HepG2 (cell line): Measurements from ENCODE around the gene ABCA3. TPM values are rescaled to one million over a fixed set of nuclear protein-coding genes. Genes with fewer than 3 reads are reported as not detected.

ENCODE experiments used
- ARID2 ChIP-seq: sonication (generic); formaldehyde crosslinking; IDR thresholded peaks from 2 replicates; pipeline ENCODE4 v1.8.1; 2022; ENCODE audit warnings: mild to moderate bottlenecking, missing genetic modification reagents, borderline replicate concordance
- BCLAF1 ChIP-seq: fragments of 450-650 bp; IDR thresholded peaks from 2 replicates; pipeline ENCODE4 v1.6.1; 2017; ENCODE audit warnings: mild to moderate bottlenecking
- CENPX ChIP-seq: sonication (generic); formaldehyde crosslinking; IDR thresholded peaks from 2 replicates; pipeline ENCODE4 v1.9.0; 2021; ENCODE audit warnings: mild to moderate bottlenecking, missing genetic modification reagents, moderate library complexity
- HIVEP1 ChIP-seq: sonication (generic); formaldehyde crosslinking; IDR thresholded peaks from 2 replicates; pipeline ENCODE4 v1.4.0; 2020; ENCODE audit warnings: mild to moderate bottlenecking, missing genetic modification reagents
- KDM2A ChIP-seq: sonication (generic); formaldehyde crosslinking; IDR thresholded peaks from 2 replicates; pipeline ENCODE4 v1.4.0; 2020; ENCODE audit warnings: low read depth, missing genetic modification reagents, borderline replicate concordance
- KMT2A ChIP-seq: sonication (generic); formaldehyde crosslinking; IDR thresholded peaks from 2 replicates; pipeline ENCODE4 v1.4.0; 2020; ENCODE audit warnings: missing genetic modification reagents
- NBN ChIP-seq: fragments of 450-650 bp; conservative IDR thresholded peaks from 2 replicates; pipeline ENCODE4 v1.6.1; 2017
- NFIC ChIP-seq: IDR thresholded peaks from 2 replicates; pipeline ENCODE4 v1.6.1; 2012; ENCODE audit warnings: mild to moderate bottlenecking, low read length, inconsistent platforms
- SSRP1 ChIP-seq: IDR thresholded peaks from 2 replicates; pipeline ENCODE4 v1.6.1; 2016; ENCODE audit warnings: control low read depth
- SUZ12 ChIP-seq: fragments of 150-350 bp; IDR thresholded peaks from 2 replicates; pipeline ENCODE4 v1.6.1; 2014; ENCODE audit warnings: low read depth, low read length
- ZNF264 ChIP-seq: sonication (generic); formaldehyde crosslinking; IDR thresholded peaks from 2 replicates; pipeline ENCODE4 v1.4.0; 2020; ENCODE audit warnings: missing genetic modification reagents
- ZNF329 ChIP-seq: sonication (generic); formaldehyde crosslinking; IDR thresholded peaks from 2 replicates; pipeline ENCODE4 v1.9.0; 2021; ENCODE audit warnings: low read depth, mild to moderate bottlenecking, missing genetic modification reagents
- ZNF496 ChIP-seq: sonication (generic); formaldehyde crosslinking; IDR thresholded peaks from 2 replicates; pipeline ENCODE4 v1.8.1; 2023; ENCODE audit warnings: mild to moderate bottlenecking, moderate library complexity, missing genetic modification reagents; ENCODE audit not compliant: insufficient replicate concordance
- ZNF781 ChIP-seq: sonication (generic); formaldehyde crosslinking; IDR thresholded peaks from 2 replicates; pipeline ENCODE4 v1.5.1; 2020; ENCODE audit warnings: borderline replicate concordance, mild to moderate bottlenecking, missing genetic modification reagents; ENCODE audit errors: not compliant biosample characterization
- ZSCAN21 ChIP-seq: sonication (generic); formaldehyde crosslinking; IDR thresholded peaks from 2 replicates; pipeline ENCODE4 v1.8.0; 2022; ENCODE audit warnings: mild to moderate bottlenecking, missing genetic modification reagents, moderate library complexity, borderline replicate concordance
- polyA plus RNA-seq, 8 experiments: library from polyadenylated mRNA; depleted of rRNA in 3 of 8; stranded (reverse) in 7 of 8; unstranded in 1 of 8; fragments of >200 nt; fragmentation: Illumina TruSeq in 4 of 8; extraction: Trizol in 4 of 8; gene quantifications; 2 replicates each; pipeline versions ENCODE4 v1.2.1 to v1.2.3, GENCODE V29; 2011 to 2016; ENCODE audit warnings: low read depth in 4 of 8, missing spikeins in 1 of 8, mixed read lengths in 1 of 8; ENCODE audit not compliant: insufficient read depth in 1 of 8
- total RNA-seq, 5 experiments: library from RNA; depleted of rRNA; stranded (reverse); fragments of >200 nt; fragmentation: Illumina TruSeq; extraction: Trizol; gene quantifications; 2 replicates each; pipeline ENCODE4 v1.2.3, GENCODE V29; 2016; ENCODE audit warnings: low read depth in 1 of 5
- TF ChIP-seq, protein P1 (sequence below): sonication (generic); formaldehyde crosslinking; IDR thresholded peaks from 2 replicates; pipeline ENCODE4 v1.5.0; 2020; ENCODE audit warnings: mild to moderate bottlenecking, missing genetic modification reagents, borderline replicate concordance
- TF ChIP-seq, protein P2 (sequence below): sonication (generic); formaldehyde crosslinking; IDR thresholded peaks from 2 replicates; pipeline ENCODE4 v1.5.0; 2020; ENCODE audit warnings: mild to moderate bottlenecking, missing genetic modification reagents
- TF ChIP-seq, protein P3 (sequence below): sonication (generic); formaldehyde crosslinking; IDR thresholded peaks from 2 replicates; pipeline ENCODE4 v1.4.0; 2020; ENCODE audit warnings: mild to moderate bottlenecking, missing genetic modification reagents
- TF ChIP-seq, protein P4 (sequence below): IDR thresholded peaks from 2 replicates; pipeline ENCODE4 v1.6.1; 2016; ENCODE audit warnings: missing biosample characterization, missing genetic modification reagents, low read depth

ABCA3 gene
- total and polyA plus RNA-seq, 2 of the 13 experiments (the other 11 are each of a cell fraction or from before 2014, with no cell fraction given): 0.60 to 1.5 TPM

DNA sequence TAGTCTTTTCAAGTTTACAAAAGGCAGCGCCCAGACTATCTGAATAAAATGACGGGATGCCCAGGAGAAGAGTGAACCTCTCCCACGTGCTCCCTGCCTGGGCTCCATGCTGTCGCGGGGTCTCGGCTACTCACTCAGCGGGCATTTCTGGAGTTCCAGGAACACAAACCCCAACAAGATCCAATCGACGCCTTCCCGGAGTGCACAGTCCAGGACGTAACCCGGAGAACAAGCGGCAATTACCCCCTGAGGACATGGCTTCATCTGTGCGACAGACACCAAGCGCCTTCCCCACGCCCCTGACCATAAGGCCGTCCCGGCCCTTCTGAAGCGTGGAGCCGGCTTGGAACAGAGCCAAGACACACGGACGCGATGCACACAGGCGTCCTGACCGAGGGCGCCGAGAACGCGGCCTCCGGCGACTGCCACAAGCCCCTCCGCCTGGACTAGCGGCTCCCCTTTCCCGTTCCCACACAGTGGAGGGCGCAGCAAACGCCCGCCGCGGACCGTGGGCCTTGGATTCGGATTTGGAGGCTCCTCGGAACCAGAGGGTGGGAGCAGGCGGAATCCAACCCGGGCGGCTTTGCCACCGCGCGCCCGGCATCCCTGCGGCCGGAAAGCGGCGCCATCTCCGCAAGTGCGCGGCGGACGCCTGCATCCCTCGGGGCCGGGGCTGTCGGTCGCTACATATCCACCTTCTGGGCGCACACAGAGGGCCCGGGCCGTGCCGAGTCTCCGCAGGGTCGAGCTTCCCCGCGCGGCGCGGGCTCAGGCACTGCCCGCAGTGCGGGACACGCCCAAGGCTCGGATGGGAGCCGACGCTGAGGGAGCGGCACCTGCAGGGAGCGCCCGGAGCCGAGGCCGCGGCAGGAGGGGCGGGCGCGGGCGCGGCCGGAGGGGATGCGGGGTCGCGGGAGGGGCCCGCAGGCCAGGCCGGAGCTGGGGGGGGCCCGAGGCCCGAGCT is 725 bp downstream of the ABCA3 start (continued):
- TF ChIP-seq KDM2A (peak; percentile 67; the same call in 1 of the 2 replicates), KMT2A (CRISPR knock-in tag) (no peak), ZSCAN21 (no peak), ZNF329 (CRISPR knock-in tag) (no peak), SUZ12 (no peak), ZNF781 (CRISPR knock-in tag) (no peak), ARID2 (CRISPR knock-in tag) (no peak), CENPX (CRISPR knock-in tag) (no peak), NBN (no peak), ZNF264 (CRISPR knock-in tag) (no peak), SSRP1 (CRISPR knock-in tag) (no peak), HIVEP1 (CRISPR knock-in tag) (peak; percentile 55), NFIC (no peak), BCLAF1 (no peak), ZNF496 (CRISPR knock-in tag) (no peak)
- TF ChIP-seq, protein P1, sequence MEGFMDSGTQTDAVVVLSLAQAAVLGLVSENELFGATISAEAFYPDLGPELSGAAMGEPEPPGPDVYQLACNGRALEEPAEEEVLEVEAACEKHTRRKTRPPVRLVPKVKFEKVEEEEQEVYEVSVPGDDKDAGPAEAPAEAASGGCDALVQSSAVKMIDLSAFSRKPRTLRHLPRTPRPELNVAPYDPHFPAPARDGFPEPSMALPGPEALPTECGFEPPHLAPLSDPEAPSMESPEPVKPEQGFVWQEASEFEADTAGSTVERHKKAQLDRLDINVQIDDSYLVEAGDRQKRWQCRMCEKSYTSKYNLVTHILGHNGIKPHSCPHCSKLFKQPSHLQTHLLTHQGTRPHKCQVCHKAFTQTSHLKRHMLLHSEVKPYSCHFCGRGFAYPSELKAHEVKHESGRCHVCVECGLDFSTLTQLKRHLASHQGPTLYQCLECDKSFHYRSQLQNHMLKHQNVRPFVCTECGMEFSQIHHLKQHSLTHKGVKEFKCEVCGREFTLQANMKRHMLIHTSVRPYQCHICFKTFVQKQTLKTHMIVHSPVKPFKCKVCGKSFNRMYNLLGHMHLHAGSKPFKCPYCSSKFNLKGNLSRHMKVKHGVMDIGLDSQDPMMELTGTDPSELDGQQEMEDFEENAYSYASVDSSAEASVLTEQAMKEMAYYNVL (CRISPR knock-in tag): peak; percentile 36; the same call in 1 of the 2 replicates
- TF ChIP-seq, protein P2, sequence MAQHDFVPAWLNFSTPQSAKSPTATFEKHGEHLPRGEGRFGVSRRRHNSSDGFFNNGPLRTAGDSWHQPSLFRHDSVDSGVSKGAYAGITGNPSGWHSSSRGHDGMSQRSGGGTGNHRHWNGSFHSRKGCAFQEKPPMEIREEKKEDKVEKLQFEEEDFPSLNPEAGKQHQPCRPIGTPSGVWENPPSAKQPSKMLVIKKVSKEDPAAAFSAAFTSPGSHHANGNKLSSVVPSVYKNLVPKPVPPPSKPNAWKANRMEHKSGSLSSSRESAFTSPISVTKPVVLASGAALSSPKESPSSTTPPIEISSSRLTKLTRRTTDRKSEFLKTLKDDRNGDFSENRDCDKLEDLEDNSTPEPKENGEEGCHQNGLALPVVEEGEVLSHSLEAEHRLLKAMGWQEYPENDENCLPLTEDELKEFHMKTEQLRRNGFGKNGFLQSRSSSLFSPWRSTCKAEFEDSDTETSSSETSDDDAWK (CRISPR knock-in tag): no peak
- TF ChIP-seq, protein P3, sequence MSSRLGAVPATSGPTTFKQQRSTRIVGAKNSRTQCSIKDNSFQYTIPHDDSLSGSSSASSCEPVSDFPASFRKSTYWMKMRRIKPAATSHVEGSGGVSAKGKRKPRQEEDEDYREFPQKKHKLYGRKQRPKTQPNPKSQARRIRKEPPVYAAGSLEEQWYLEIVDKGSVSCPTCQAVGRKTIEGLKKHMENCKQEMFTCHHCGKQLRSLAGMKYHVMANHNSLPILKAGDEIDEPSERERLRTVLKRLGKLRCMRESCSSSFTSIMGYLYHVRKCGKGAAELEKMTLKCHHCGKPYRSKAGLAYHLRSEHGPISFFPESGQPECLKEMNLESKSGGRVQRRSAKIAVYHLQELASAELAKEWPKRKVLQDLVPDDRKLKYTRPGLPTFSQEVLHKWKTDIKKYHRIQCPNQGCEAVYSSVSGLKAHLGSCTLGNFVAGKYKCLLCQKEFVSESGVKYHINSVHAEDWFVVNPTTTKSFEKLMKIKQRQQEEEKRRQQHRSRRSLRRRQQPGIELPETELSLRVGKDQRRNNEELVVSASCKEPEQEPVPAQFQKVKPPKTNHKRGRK (CRISPR knock-in tag): no peak
- TF ChIP-seq, protein P4, sequence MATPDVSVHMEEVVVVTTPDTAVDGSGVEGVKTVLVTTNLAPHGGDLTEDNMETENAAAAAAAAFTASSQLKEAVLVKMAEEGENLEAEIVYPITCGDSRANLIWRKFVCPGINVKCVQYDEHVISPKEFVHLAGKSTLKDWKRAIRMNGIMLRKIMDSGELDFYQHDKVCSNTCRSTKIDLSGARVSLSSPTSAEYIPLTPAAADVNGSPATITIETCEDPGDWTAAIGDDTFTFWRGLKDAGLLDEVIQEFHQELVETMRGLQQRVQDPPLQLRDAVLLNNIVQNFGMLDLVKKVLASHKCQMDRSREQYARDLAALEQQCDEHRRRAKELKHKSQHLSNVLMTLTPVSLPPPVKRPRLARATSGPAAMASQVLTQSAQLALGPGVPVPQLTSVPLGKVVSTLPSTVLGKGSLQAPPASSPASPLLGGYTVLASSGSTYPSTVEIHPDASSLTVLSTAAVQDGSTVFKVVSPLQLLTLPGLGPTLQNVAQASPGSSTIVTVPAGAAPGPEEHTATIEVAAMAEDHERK (CRISPR knock-in tag): no peak
